A549 (cell line): ENCODE results near the gene RBFOX1. TPM values are rescaled to one million over a fixed set of nuclear protein-coding genes. Genes with fewer than 3 reads are reported as not detected.

Experiments used
- ATAC-seq, 2 experiments: fragments of 200-7000 bp in 1 of 2; fragments of >200 bp in 1 of 2; cut with Nextera tagmentation in 1 of 2; cut with Tn5 transposase in 1 of 2; 3 replicates each; pipeline versions ENCODE4 v1.8.0 to v1.9.1; 2018 to 2020; ENCODE audit warnings: mild to moderate bottlenecking in 1 of 2, moderate library complexity in 1 of 2
- CTCF ChIA-PET: fragments of 300-600 bp; sonication (Branson Sonifier 250); formaldehyde crosslinking; extraction: SDS; loops from one replicate; lab custom pipeline; 2021; ENCODE audit warnings: antibody characterized with exemption, inconsistent platforms; lab: Yijun Ruan, JAX
- POLR2A ChIA-PET: fragments of 350-600 bp; formaldehyde crosslinking; extraction: SDS; loops from one replicate; lab custom pipeline; 2021; ENCODE audit warnings: antibody characterized with exemption, inconsistent platforms; lab: Yijun Ruan, JAX
- DNase-seq, 2 experiments: peaks; one replicate each; pipeline versions ENCODE4 v3.0.0 to v3.0.0-alpha.2; 2011 to 2016; ENCODE audit warnings: low read depth in 1 of 2, low spot score in 1 of 2
- FAIRE-seq: peaks from 2 replicates; lab custom pipeline; 2011; peaks lifted over from hg19 to GRCh38; lab: Jason Lieb, UNC
- H3K27ac ChIP-seq, 2 experiments: fragments of >200 bp; sonication (Bioruptor Twin); formaldehyde crosslinking; 3 replicates each; pipeline ENCODE4 v1.5.1; 2016 to 2017
- H3K4me1 ChIP-seq: fragments of >200 bp; sonication (Bioruptor Twin); formaldehyde crosslinking; 3 replicates; pipeline ENCODE4 v1.6.1; 2016
- H3K4me2 ChIP-seq: fragments of >200 bp; sonication (Bioruptor Twin); formaldehyde crosslinking; 3 replicates; pipeline ENCODE4 v1.6.1; 2016
- H3K4me3 ChIP-seq: fragments of >200 bp; sonication (Bioruptor Twin); formaldehyde crosslinking; 3 replicates; pipeline ENCODE4 v1.5.1; 2016
- H3K9me3 ChIP-seq: fragments of >200 bp; sonication (Bioruptor Twin); formaldehyde crosslinking; 3 replicates; pipeline ENCODE4 v1.6.1; 2016
- CBX2 ChIP-seq: fragments of 200-600 bp; sonication (generic); IDR thresholded peaks from 2 replicates; pipeline ENCODE4 v1.6.1; 2016; ENCODE audit warnings: low read depth, mild to moderate bottlenecking, borderline replicate concordance
- CHD2 ChIP-seq: fragments of 150-350 bp; IDR thresholded peaks from 2 replicates; pipeline ENCODE4 v1.6.1; 2014; ENCODE audit warnings: low read length; ENCODE audit not compliant: partially characterized antibody
- CHD4 ChIP-seq: fragments of 200-600 bp; sonication (generic); IDR thresholded peaks from 2 replicates; pipeline ENCODE4 v1.6.1; 2016; ENCODE audit warnings: antibody characterized with exemption, mild to moderate bottlenecking, borderline replicate concordance
- EHF ChIP-seq: fragments of 250-450 bp; sonication (Bioruptor Pico); IDR thresholded peaks from 2 replicates; pipeline ENCODE4 v1.5.0; 2020; ENCODE audit warnings: mild to moderate bottlenecking
- EHMT2 ChIP-seq: fragments of 200-600 bp; sonication (generic); IDR thresholded peaks from 2 replicates; pipeline ENCODE4 v1.6.1; 2016; ENCODE audit warnings: antibody characterized with exemption, low read depth, mild to moderate bottlenecking, moderate library complexity
- HEYL ChIP-seq: fragments of 250-450 bp; sonication (Bioruptor Pico); IDR thresholded peaks from 2 replicates; pipeline ENCODE4 v1.8.0; 2021; ENCODE audit warnings: mild to moderate bottlenecking, moderate library complexity
- HOXA7 ChIP-seq: fragments of 250-450 bp; sonication (Bioruptor Pico); IDR thresholded peaks from 2 replicates; pipeline ENCODE4 v1.5.0; 2020; ENCODE audit warnings: mild to moderate bottlenecking, moderate library complexity
- HOXB5 ChIP-seq: fragments of 250-450 bp; sonication (Bioruptor Pico); IDR thresholded peaks from 2 replicates; pipeline ENCODE4 v1.5.0; 2020; ENCODE audit warnings: mild to moderate bottlenecking, moderate library complexity
- JUNB ChIP-seq: fragments of >200 bp; sonication (Bioruptor Twin); formaldehyde crosslinking; IDR thresholded peaks from 2 replicates; pipeline ENCODE4 v1.6.1; 2016
- KDM5A ChIP-seq: fragments of 200-600 bp; sonication (generic); IDR thresholded peaks from 2 replicates; pipeline ENCODE4 v1.6.1; 2016; ENCODE audit warnings: antibody characterized with exemption, mild to moderate bottlenecking
- POLR2A ChIP-seq: IDR thresholded peaks from 2 replicates; pipeline ENCODE4 v1.6.1; 2012; ENCODE audit warnings: mild to moderate bottlenecking, low read length
- RAD21 ChIP-seq, 2 experiments: fragments of >200 bp in 1 of 2; sonication (Bioruptor Twin) in 1 of 2; formaldehyde crosslinking in 1 of 2; IDR thresholded peaks in 1 of 2; conservative IDR thresholded peaks in 1 of 2; 2 replicates in 1 of 2; 3 replicates in 1 of 2; pipeline ENCODE4 v1.6.1; 2012 to 2018; ENCODE audit warnings: inconsistent platforms in 1 of 2
- SMC3 ChIP-seq: fragments of >200 bp; sonication (Bioruptor Twin); formaldehyde crosslinking; IDR thresholded peaks from 3 replicates; pipeline ENCODE4 v1.6.1; 2018; ENCODE audit warnings: inconsistent platforms
- SREBF2 ChIP-seq: fragments of 450-650 bp; IDR thresholded peaks from 2 replicates; pipeline ENCODE4 v1.6.1; 2014; ENCODE audit warnings: mild to moderate bottlenecking, moderate library complexity
- ZC3H11A ChIP-seq: fragments of 450-650 bp; IDR thresholded peaks from 2 replicates; pipeline ENCODE4 v1.6.1; 2014; ENCODE audit warnings: antibody characterized with exemption, mild to moderate bottlenecking
- WGBS: methylation state at CpG from one replicate; pipeline ENCODE4 v1.1.6; 2017; ENCODE audit errors: missing lambda C conversion rate; 5-methylcytosine and 5-hydroxymethylcytosine counted together
- polyA plus RNA-seq, 4 experiments: library from polyadenylated mRNA; depleted of rRNA in 3 of 4; stranded (reverse); fragments of >200 nt; fragmentation: RNase III in 1 of 4; extraction: RNeasy Plus Mini Kit Qiagen cat#74134 plus additional on column Dnase treatment in 1 of 4; gene quantifications; 2 replicates in 3 of 4; 3 replicates in 1 of 4; pipeline ENCODE4 v1.2.3, GENCODE V29; 2011 to 2017
- TF ChIP-seq, protein P1 (sequence below): fragments of >200 bp; sonication (Bioruptor Twin); formaldehyde crosslinking; IDR thresholded peaks from 3 replicates; pipeline ENCODE4 v1.5.1; 2016
- TF ChIP-seq, protein P2 (sequence below): fragments of 450-650 bp; IDR thresholded peaks from 2 replicates; pipeline ENCODE4 v1.6.1; 2014; ENCODE audit warnings: antibody characterized with exemption
- TF ChIP-seq, protein P3 (sequence below): fragments of 200-600 bp; sonication (generic); IDR thresholded peaks from 2 replicates; pipeline ENCODE4 v1.6.1; 2016; ENCODE audit warnings: antibody characterized with exemption, mild to moderate bottlenecking, moderate library complexity
- TF ChIP-seq, protein P4 (sequence below): fragments of 250-450 bp; sonication (Bioruptor Pico); IDR thresholded peaks from 2 replicates; pipeline ENCODE4 v1.5.0; 2021; ENCODE audit warnings: mild to moderate bottlenecking, moderate library complexity, borderline replicate concordance
- TF ChIP-seq, protein P5 (sequence below): fragments of >200 bp; sonication (Bioruptor Twin); formaldehyde crosslinking; IDR thresholded peaks from 2 replicates; pipeline ENCODE4 v1.6.1; 2016

RBFOX1 gene
- polyA plus RNA-seq, 2 of the 4 experiments (the other 2 are of a cell fraction) = not detected

DNA sequence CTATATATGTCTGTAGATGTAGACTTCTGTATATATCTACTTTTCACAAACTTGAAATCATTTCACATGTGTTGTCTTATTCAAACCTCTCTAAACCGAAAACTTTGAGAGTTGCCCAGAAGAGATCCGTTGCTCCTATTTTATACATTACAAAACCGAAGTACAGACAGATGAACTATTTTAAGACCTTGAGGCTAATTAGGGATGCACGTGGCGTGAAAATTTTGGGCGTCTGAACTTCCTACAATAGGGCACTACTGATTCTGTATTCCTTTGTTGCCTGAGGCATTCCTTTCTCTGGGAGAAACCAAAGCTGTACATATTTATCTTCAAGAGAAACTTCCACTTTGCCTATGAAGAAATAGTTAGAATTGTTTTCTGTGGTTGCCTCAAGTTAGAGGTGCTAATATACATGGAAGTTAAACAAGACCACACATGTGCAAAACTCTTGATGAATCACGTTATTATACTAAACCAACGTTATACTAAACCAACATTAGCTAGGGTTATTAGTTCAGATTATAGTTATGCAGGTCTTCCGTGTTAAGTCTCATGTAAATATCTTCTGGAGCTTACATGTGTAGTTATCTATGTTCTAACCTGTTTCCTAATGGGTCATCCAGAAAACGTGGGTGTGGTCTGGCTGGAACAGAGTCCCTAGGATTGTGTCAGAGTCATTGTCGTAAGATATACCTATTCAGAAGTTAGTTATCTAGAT, 111.2 kb downstream of the RBFOX1 start:
- no peak overlapping the region for H3K27ac ChIP-seq
- H3K4me2 ChIP-seq = no peak overlapping the region
- ChIA-PET CTCF (interaction anchor here (1.2 kb wide), 1 partner anchor 26 kb away, joined by 3 read pairs; no protein-coding TSS in a partner anchor), POLR2A (no interaction called here)
- FAIRE-seq = no peak
- TF ChIP-seq, protein P1, sequence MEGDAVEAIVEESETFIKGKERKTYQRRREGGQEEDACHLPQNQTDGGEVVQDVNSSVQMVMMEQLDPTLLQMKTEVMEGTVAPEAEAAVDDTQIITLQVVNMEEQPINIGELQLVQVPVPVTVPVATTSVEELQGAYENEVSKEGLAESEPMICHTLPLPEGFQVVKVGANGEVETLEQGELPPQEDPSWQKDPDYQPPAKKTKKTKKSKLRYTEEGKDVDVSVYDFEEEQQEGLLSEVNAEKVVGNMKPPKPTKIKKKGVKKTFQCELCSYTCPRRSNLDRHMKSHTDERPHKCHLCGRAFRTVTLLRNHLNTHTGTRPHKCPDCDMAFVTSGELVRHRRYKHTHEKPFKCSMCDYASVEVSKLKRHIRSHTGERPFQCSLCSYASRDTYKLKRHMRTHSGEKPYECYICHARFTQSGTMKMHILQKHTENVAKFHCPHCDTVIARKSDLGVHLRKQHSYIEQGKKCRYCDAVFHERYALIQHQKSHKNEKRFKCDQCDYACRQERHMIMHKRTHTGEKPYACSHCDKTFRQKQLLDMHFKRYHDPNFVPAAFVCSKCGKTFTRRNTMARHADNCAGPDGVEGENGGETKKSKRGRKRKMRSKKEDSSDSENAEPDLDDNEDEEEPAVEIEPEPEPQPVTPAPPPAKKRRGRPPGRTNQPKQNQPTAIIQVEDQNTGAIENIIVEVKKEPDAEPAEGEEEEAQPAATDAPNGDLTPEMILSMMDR = no peak
- TF ChIP-seq, protein P2, sequence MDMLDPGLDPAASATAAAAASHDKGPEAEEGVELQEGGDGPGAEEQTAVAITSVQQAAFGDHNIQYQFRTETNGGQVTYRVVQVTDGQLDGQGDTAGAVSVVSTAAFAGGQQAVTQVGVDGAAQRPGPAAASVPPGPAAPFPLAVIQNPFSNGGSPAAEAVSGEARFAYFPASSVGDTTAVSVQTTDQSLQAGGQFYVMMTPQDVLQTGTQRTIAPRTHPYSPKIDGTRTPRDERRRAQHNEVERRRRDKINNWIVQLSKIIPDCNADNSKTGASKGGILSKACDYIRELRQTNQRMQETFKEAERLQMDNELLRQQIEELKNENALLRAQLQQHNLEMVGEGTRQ = no peak
- TF ChIP-seq, protein P3, sequence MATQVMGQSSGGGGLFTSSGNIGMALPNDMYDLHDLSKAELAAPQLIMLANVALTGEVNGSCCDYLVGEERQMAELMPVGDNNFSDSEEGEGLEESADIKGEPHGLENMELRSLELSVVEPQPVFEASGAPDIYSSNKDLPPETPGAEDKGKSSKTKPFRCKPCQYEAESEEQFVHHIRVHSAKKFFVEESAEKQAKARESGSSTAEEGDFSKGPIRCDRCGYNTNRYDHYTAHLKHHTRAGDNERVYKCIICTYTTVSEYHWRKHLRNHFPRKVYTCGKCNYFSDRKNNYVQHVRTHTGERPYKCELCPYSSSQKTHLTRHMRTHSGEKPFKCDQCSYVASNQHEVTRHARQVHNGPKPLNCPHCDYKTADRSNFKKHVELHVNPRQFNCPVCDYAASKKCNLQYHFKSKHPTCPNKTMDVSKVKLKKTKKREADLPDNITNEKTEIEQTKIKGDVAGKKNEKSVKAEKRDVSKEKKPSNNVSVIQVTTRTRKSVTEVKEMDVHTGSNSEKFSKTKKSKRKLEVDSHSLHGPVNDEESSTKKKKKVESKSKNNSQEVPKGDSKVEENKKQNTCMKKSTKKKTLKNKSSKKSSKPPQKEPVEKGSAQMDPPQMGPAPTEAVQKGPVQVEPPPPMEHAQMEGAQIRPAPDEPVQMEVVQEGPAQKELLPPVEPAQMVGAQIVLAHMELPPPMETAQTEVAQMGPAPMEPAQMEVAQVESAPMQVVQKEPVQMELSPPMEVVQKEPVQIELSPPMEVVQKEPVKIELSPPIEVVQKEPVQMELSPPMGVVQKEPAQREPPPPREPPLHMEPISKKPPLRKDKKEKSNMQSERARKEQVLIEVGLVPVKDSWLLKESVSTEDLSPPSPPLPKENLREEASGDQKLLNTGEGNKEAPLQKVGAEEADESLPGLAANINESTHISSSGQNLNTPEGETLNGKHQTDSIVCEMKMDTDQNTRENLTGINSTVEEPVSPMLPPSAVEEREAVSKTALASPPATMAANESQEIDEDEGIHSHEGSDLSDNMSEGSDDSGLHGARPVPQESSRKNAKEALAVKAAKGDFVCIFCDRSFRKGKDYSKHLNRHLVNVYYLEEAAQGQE = no peak
- no peak for TF ChIP-seq JUNB
- TF ChIP-seq HEYL (CRISPR knock-in tag) = no peak
- TF ChIP-seq SMC3 = no peak
- no peak for TF ChIP-seq POLR2A
- TF ChIP-seq CHD4 = no peak
- no peak for TF ChIP-seq CBX2
- TF ChIP-seq HOXA7 (CRISPR knock-in tag) = no peak
- no peak for TF ChIP-seq EHF (CRISPR knock-in tag)
- TF ChIP-seq, protein P4, sequence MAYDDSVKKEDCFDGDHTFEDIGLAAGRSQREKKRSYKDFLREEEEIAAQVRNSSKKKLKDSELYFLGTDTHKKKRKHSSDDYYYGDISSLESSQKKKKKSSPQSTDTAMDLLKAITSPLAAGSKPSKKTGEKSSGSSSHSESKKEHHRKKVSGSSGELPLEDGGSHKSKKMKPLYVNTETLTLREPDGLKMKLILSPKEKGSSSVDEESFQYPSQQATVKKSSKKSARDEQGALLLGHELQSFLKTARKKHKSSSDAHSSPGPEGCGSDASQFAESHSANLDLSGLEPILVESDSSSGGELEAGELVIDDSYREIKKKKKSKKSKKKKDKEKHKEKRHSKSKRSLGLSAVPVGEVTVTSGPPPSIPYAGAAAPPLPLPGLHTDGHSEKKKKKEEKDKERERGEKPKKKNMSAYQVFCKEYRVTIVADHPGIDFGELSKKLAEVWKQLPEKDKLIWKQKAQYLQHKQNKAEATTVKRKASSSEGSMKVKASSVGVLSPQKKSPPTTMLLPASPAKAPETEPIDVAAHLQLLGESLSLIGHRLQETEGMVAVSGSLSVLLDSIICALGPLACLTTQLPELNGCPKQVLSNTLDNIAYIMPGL (CRISPR knock-in tag) = no peak
- H3K4me3 ChIP-seq = no peak overlapping the region
- no peak for ATAC-seq
- no peaks in the 10 kb centered on the region for H3K9me3 ChIP-seq
- no peaks in the 10 kb centered on the region for H3K4me1 ChIP-seq
- WGBS = 2% methylated on average over 11 of the region's 11 CpGs
- no peak for DNase-seq

DNA sequence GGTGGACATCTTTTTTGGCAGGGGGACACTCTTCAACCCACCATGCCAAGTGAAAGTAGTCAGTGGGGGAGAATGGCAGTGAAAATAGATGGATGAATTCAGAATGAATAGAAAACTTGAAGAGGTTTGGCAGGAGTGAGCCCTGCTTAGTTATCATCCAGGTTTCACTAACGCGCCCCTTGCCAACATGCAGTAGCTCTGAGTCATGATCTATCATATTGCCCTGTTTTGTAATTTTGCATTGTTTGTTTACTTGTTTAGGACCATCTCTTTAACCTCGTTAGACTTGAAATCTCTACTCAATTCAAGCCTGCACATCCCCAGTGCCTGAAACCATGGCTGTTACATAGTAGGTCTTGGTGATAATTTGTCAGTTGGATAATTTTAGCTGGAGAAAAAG, 116.7 kb downstream of the RBFOX1 start:
- no peaks in the 10 kb centered on the region for H3K4me1 ChIP-seq
- ChIA-PET CTCF (interaction anchor here (0.7 to 1.1 kb wide), 3 partner anchors 9 to 129 kb away, joined by 3 read pairs; no protein-coding TSS in a partner anchor), POLR2A (no interaction called here)
- TF ChIP-seq KDM5A = no peak
- DNase-seq = no peak
- 63% methylated on average over 3 of the region's 3 CpGs for WGBS
- H3K9me3 ChIP-seq = no peaks in the 10 kb centered on the region
- H3K4me2 ChIP-seq = no peak overlapping the region
- H3K27ac ChIP-seq = no peak overlapping the region
- ATAC-seq = no peak
- FAIRE-seq = no peak
- H3K4me3 ChIP-seq = no peak overlapping the region

DNA sequence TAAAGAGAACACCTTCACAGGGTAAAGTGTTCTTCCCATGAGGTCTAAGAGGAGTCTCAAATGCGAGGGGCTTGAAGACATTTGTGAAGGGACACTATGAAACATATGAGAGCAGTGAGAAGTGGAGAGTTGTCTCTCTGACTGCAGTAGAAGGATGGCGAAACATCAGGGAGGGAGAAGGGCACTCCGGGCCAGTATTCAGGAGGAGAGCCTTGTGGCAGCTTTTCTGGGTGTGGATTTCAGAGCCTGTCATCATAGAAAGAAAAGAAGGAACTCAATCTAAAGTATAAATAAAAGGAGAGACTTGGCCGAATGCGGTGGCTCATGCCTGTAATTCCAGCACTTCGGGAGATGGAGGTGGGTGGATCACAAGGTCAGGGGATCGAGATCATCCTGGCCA, 117.2 kb downstream of the RBFOX1 start:
- CTCF ChIA-PET = interaction anchor here (0.7 kb wide), 2 partner anchors 63 to 128 kb away, joined by 3 read pairs; no protein-coding TSS in a partner anchor
- no peaks in the 10 kb centered on the region for H3K9me3 ChIP-seq
- no peaks in the 10 kb centered on the region for H3K4me1 ChIP-seq
- WGBS = 14% methylated on average over 7 of the region's 7 CpGs
- ATAC-seq (no peak), FAIRE-seq (no peak), DNase-seq (no peak)
- POLR2A ChIA-PET = no interaction called here
- H3K4me3 ChIP-seq = no peak overlapping the region
- H3K4me2 ChIP-seq = no peak overlapping the region
- H3K27ac ChIP-seq = no peak overlapping the region
- TF ChIP-seq HOXB5 (CRISPR knock-in tag) (no peak), CHD2 (no peak), SREBF2 (no peak), CBX2 (no peak), RAD21 (conservative IDR thresholded peaks at IDR 0.05 in 1 of 2, IDR thresholded peaks at IDR 0.05 in 1 of 2) (no peak), SMC3 (no peak), HOXA7 (CRISPR knock-in tag) (no peak), EHMT2 (no peak), ZC3H11A (no peak), JUNB (no peak)
- TF ChIP-seq, protein P1 = no peak
- TF ChIP-seq, protein P5, sequence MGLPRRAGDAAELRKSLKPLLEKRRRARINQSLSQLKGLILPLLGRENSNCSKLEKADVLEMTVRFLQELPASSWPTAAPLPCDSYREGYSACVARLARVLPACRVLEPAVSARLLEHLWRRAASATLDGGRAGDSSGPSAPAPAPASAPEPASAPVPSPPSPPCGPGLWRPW = no peak
